Endothelial cell of umbilical vein (primary cell): ENCODE results near the gene R3HDML.

Experiments used
- CTCF ChIP-seq, 2 donors: IDR thresholded peaks; 1 replicate in 1 of 2; 2 replicates in 1 of 2; pipeline ENCODE4 v1.5.1; 2011; ENCODE audit warnings: low read length in 2 of 2, mild to moderate bottlenecking in 2 of 2, moderate library complexity in 2 of 2, control low read depth in 1 of 2, inconsistent platforms in 1 of 2, low read depth in 1 of 2; ENCODE audit not compliant: insufficient read depth in 1 of 2; ENCODE audit errors: extremely low read depth in 1 of 2
- EZH2 ChIP-seq: IDR thresholded peaks from 2 replicates; pipeline ENCODE4 v1.6.1; 2012; ENCODE audit warnings: borderline replicate concordance, low read depth, mild to moderate bottlenecking, moderate library complexity, low read length, inconsistent platforms; ENCODE audit not compliant: severe bottlenecking
- FOS ChIP-seq: IDR thresholded peaks from 2 replicates; pipeline ENCODE4 v1.6.1; 2011; ENCODE audit warnings: mild to moderate bottlenecking, low read length, moderate library complexity, borderline replicate concordance; ENCODE audit not compliant: insufficient read depth
- JUN ChIP-seq: IDR thresholded peaks from 2 replicates; pipeline ENCODE4 v1.6.1; 2011; ENCODE audit warnings: borderline replicate concordance, low read depth; ENCODE audit not compliant: insufficient read length, insufficient read depth
- MYC ChIP-seq: IDR thresholded peaks from one replicate; pipeline ENCODE4 v1.6.1; 2011; ENCODE audit warnings: mild to moderate bottlenecking, low read depth, low read length
- POLR2A ChIP-seq: IDR thresholded peaks from 2 replicates; pipeline ENCODE4 v1.6.1; 2012; ENCODE audit warnings: low read depth, mild to moderate bottlenecking, control low read depth, low read length
- POLR2AphosphoS5 ChIP-seq: IDR thresholded peaks from 2 replicates; pipeline ENCODE4 v1.6.1; 2012; ENCODE audit warnings: low read depth, mild to moderate bottlenecking, control low read depth, low read length, moderate library complexity; ENCODE audit not compliant: insufficient read depth
- TF ChIP-seq, protein P1 (sequence below): IDR thresholded peaks from 2 replicates; pipeline ENCODE4 v1.6.1; 2011; ENCODE audit not compliant: insufficient read depth, insufficient read length

- no peak for TF ChIP-seq CTCF (IDR thresholded peaks at IDR 0.05; ENCODE audit: extremely low read depth in 1 of 2, insufficient read depth in 1 of 2, low read depth in 1 of 2, low read length in 2 of 2)
- TF ChIP-seq POLR2AphosphoS5, result no peak
- TF ChIP-seq POLR2A, result no peak
- TF ChIP-seq FOS, result no peak
- no peak for TF ChIP-seq JUN
- TF ChIP-seq EZH2, result no peak
- TF ChIP-seq, protein P1, sequence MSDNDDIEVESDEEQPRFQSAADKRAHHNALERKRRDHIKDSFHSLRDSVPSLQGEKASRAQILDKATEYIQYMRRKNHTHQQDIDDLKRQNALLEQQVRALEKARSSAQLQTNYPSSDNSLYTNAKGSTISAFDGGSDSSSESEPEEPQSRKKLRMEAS, result no peak
- TF ChIP-seq MYC, result no peak
Measured at GRCh38 chr20:44394452-44394701, 57.5 kb downstream of the R3HDML start.
